ENCODE measurements around the gene CCDC194. TPM values are rescaled to one million over a fixed set of nuclear protein-coding genes. Genes with fewer than 3 reads are reported as not detected.

The CCDC194 gene
- polyA plus RNA-seq, 1 donor from 2014 or later, result not detected

DNA sequence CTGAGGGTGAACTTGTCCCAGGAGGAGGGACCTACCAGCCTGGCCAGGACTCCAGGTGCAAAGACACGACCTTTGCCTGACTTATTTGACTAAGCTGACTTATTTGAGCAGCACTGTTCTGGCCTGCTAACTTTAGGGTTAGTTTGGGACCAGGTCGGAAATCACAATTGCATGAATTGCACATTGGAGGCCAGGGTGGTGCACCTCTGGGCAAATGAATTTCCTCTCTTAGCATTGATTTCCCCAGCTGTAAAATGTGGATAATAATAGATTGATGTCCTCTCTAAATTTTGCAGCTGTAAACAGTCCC lies 12.8 kb upstream of the CCDC194 start:
- Histone ChIP-seq H4K20me1 (ENCODE audit: insufficient read depth) (no peaks in the 10 kb centered on the region), H3F3A (ENCODE audit: insufficient read depth, low read length, poor library complexity, severe bottlenecking) (no peaks in the 10 kb centered on the region), H3K4me3 (ENCODE audit: low read length) (no peak overlapping the region), H3K79me2 (replicated peaks; ENCODE audit: insufficient read depth, low read length) (no peaks in the 10 kb centered on the region), H3K27ac (ENCODE audit: low read length) (no peak overlapping the region), H2AFZ (ENCODE audit: low read depth, low read length) (no peak overlapping the region), H3K9me2 (ENCODE audit: insufficient read depth, low read length) (no peaks in the 10 kb centered on the region), H3K9me3 (ENCODE audit: low read length) (no peaks in the 10 kb centered on the region), H3K36me3 (ENCODE audit: insufficient read depth, low read length) (no peaks in the 10 kb centered on the region), H3K9ac (ENCODE audit: low read length) (no peak overlapping the region), H3K27me3 (ENCODE audit: insufficient read depth, low read depth, low read length) (no peaks in the 10 kb centered on the region), H3K4me2 (ENCODE audit: low read length) (no peak overlapping the region)
- TF ChIP-seq CTCF (IDR thresholded peaks at IDR 0.05; ENCODE audit: poor library complexity, severe bottlenecking) (no peak), EZH2 (IDR thresholded peaks at IDR 0.05; ENCODE audit: borderline replicate concordance, insufficient read depth, low read length, poor library complexity, severe bottlenecking) (no peak), TAF1 (IDR thresholded peaks at IDR 0.05; ENCODE audit: low read depth) (no peak), RAD21 (conservative IDR thresholded peaks at IDR 0.05) (no peak), SMC3 (conservative IDR thresholded peaks at IDR 0.05; ENCODE audit: poor library complexity) (no peak), EP300 (conservative IDR thresholded peaks at IDR 0.05; ENCODE audit: poor library complexity, severe bottlenecking) (no peak), MXI1 (conservative IDR thresholded peaks at IDR 0.05; ENCODE audit: poor library complexity, severe bottlenecking) (no peak), REST (IDR thresholded peaks at IDR 0.05; ENCODE audit: borderline replicate concordance) (no peak), POLR2AphosphoS5 (IDR thresholded peaks at IDR 0.05) (no peak)

- no peak for TF ChIP-seq EZH2 (IDR thresholded peaks at IDR 0.05; ENCODE audit: borderline replicate concordance, insufficient read depth, low read length, poor library complexity, severe bottlenecking)
- TF ChIP-seq RAD21 (conservative IDR thresholded peaks at IDR 0.05), result no peak
- no peak for TF ChIP-seq EP300 (conservative IDR thresholded peaks at IDR 0.05; ENCODE audit: poor library complexity, severe bottlenecking)
- no peak overlapping the region for H3K4me2 ChIP-seq (ENCODE audit: low read length)
- H3K79me2 ChIP-seq (replicated peaks; ENCODE audit: insufficient read depth, low read length), result no peaks in the 10 kb centered on the region
- H3K4me3 ChIP-seq (ENCODE audit: low read length), result no peak overlapping the region
- no peak overlapping the region for H3K9ac ChIP-seq (ENCODE audit: low read length)
- no peaks in the 10 kb centered on the region for H3K9me2 ChIP-seq (ENCODE audit: insufficient read depth, low read length)
- H3K36me3 ChIP-seq (ENCODE audit: insufficient read depth, low read length), result no peaks in the 10 kb centered on the region
- no peaks in the 10 kb centered on the region for H4K20me1 ChIP-seq (ENCODE audit: insufficient read depth)
- H3K9me3 ChIP-seq (ENCODE audit: low read length), result no peaks in the 10 kb centered on the region
- no peaks in the 10 kb centered on the region for H3F3A ChIP-seq (ENCODE audit: insufficient read depth, low read length, poor library complexity, severe bottlenecking)
- H2AFZ ChIP-seq (ENCODE audit: low read depth, low read length), result no peak overlapping the region
- no peak overlapping the region for H3K27ac ChIP-seq (ENCODE audit: low read length)
- H3K27me3 ChIP-seq (ENCODE audit: insufficient read depth, low read depth, low read length), result no peaks in the 10 kb centered on the region
Measured at GRCh38 chr19:17406046-17406886, 12.3 kb upstream of the CCDC194 start.
